Measurements from ENCODE around the gene HPSE2.

Gene HPSE2

GRCh38 chr10:98852686-98853085 lies 383.0 kb downstream of the HPSE2 start:
- H3K4me3 ChIP-seq (ENCODE audit: low read depth, low read length) = no peak overlapping the region
- peak; percentile 4 for DNase-seq (ENCODE audit: low read depth)
- TF ChIP-seq MAX (IDR thresholded peaks at IDR 0.05; ENCODE audit: low read depth, low read length) (no peak), MYC (IDR thresholded peaks at IDR 0.05; ENCODE audit: low read depth, low read length) (no peak), CTCF (IDR thresholded peaks at IDR 0.05; ENCODE audit: low read depth, low read length) (no peak), POLR2A (IDR thresholded peaks at IDR 0.05; ENCODE audit: extremely low read depth, insufficient read length) (no peak)

- peak; percentile 2 for DNase-seq (ENCODE audit: low read depth)
- no peak overlapping the region for H3K4me3 ChIP-seq (ENCODE audit: low read depth, low read length)
- TF ChIP-seq POLR2A (IDR thresholded peaks at IDR 0.05; ENCODE audit: extremely low read depth, insufficient read length) (no peak), MYC (IDR thresholded peaks at IDR 0.05; ENCODE audit: low read depth, low read length) (no peak), MAX (IDR thresholded peaks at IDR 0.05; ENCODE audit: low read depth, low read length) (no peak)
Measured at GRCh38 chr10:98848361-98848760, 387.3 kb downstream of the HPSE2 start.

- H3K4me3 ChIP-seq (ENCODE audit: low read depth, low read length) = no peak overlapping the region
- TF ChIP-seq MAX (IDR thresholded peaks at IDR 0.05; ENCODE audit: low read depth, low read length) = no peak
- no peak for TF ChIP-seq POLR2A (IDR thresholded peaks at IDR 0.05; ENCODE audit: extremely low read depth, insufficient read length)
- no peak for TF ChIP-seq MYC (IDR thresholded peaks at IDR 0.05; ENCODE audit: low read depth, low read length)
- TF ChIP-seq CTCF (IDR thresholded peaks at IDR 0.05; ENCODE audit: low read depth, low read length) = no peak
- DNase-seq (ENCODE audit: low read depth) = no peak
Measured at GRCh38 chr10:98846787-98847186, 388.9 kb downstream of the HPSE2 start.

GRCh38 chr10:98833542-98833941 lies 402.1 kb downstream of the HPSE2 start:
- no peak overlapping the region for H3K4me3 ChIP-seq (ENCODE audit: low read depth, low read length)
- TF ChIP-seq MYC (IDR thresholded peaks at IDR 0.05; ENCODE audit: low read depth, low read length) = no peak
- no peak for TF ChIP-seq MAX (IDR thresholded peaks at IDR 0.05; ENCODE audit: low read depth, low read length)
- TF ChIP-seq POLR2A (IDR thresholded peaks at IDR 0.05; ENCODE audit: extremely low read depth, insufficient read length) = no peak
- no peak for TF ChIP-seq CTCF (IDR thresholded peaks at IDR 0.05; ENCODE audit: low read depth, low read length)
- DNase-seq (ENCODE audit: low read depth) = no peak

- TF ChIP-seq MYC (IDR thresholded peaks at IDR 0.05; ENCODE audit: low read depth, low read length) = no peak
- no peak for DNase-seq (ENCODE audit: low read depth)
- no peak overlapping the region for H3K4me3 ChIP-seq (ENCODE audit: low read depth, low read length)
Measured at GRCh38 chr10:98832738-98833137, 402.9 kb downstream of the HPSE2 start.

- DNase-seq (ENCODE audit: low read depth) = no peak
- no peak overlapping the region for H3K4me3 ChIP-seq (ENCODE audit: low read depth, low read length)
- no peak for TF ChIP-seq MYC (IDR thresholded peaks at IDR 0.05; ENCODE audit: low read depth, low read length)
- TF ChIP-seq CTCF (IDR thresholded peaks at IDR 0.05; ENCODE audit: low read depth, low read length) = no peak
- TF ChIP-seq POLR2A (IDR thresholded peaks at IDR 0.05; ENCODE audit: extremely low read depth, insufficient read length) = no peak
- no peak for TF ChIP-seq MAX (IDR thresholded peaks at IDR 0.05; ENCODE audit: low read depth, low read length)
Measured at GRCh38 chr10:98832196-98832595, 403.5 kb downstream of the HPSE2 start.

- H3K4me3 ChIP-seq (ENCODE audit: low read depth, low read length) = no peak overlapping the region
- TF ChIP-seq MAX (IDR thresholded peaks at IDR 0.05; ENCODE audit: low read depth, low read length) (no peak), MYC (IDR thresholded peaks at IDR 0.05; ENCODE audit: low read depth, low read length) (no peak), CTCF (IDR thresholded peaks at IDR 0.05; ENCODE audit: low read depth, low read length) (no peak), POLR2A (IDR thresholded peaks at IDR 0.05; ENCODE audit: extremely low read depth, insufficient read length) (no peak)
- no peak for DNase-seq (ENCODE audit: low read depth)
Measured at GRCh38 chr10:98831391-98831790, 404.3 kb downstream of the HPSE2 start.
